HepG2 (cell line): ENCODE measurements around the gene GRK5.

Experiments
- ARNT ChIP-seq: fragments of 450-650 bp; IDR thresholded peaks from 2 replicates; pipeline ENCODE4 v1.6.1; 2017
- CBFB ChIP-seq: sonication (generic); formaldehyde crosslinking; IDR thresholded peaks from 2 replicates; pipeline ENCODE4 v1.4.0; 2020; ENCODE audit warnings: missing genetic modification reagents
- CCDC6 ChIP-seq: sonication (generic); formaldehyde crosslinking; IDR thresholded peaks from 2 replicates; pipeline ENCODE4 v1.8.1; 2022; ENCODE audit warnings: mild to moderate bottlenecking, missing genetic modification reagents, moderate library complexity
- RNF2 ChIP-seq: fragments of 450-650 bp; conservative IDR thresholded peaks from 2 replicates; pipeline ENCODE4 v1.6.1; 2016; ENCODE audit warnings: low read depth
- SMAD1 ChIP-seq: sonication (generic); formaldehyde crosslinking; IDR thresholded peaks from 2 replicates; pipeline ENCODE4 v1.4.0; 2020; ENCODE audit warnings: missing genetic modification reagents, low read depth, mild to moderate bottlenecking, borderline replicate concordance
- ZNF225 ChIP-seq: sonication (generic); formaldehyde crosslinking; IDR thresholded peaks from 2 replicates; pipeline ENCODE4 v1.4.0; 2020; ENCODE audit warnings: mild to moderate bottlenecking, missing genetic modification reagents
- ZNF230 ChIP-seq: sonication (generic); formaldehyde crosslinking; IDR thresholded peaks from 2 replicates; pipeline ENCODE4 v1.4.0; 2020; ENCODE audit warnings: mild to moderate bottlenecking, missing genetic modification reagents
- ZNF24 ChIP-seq: fragments of 450-650 bp; IDR thresholded peaks from 2 replicates; pipeline ENCODE4 v1.6.1; 2017; ENCODE audit warnings: antibody characterized with exemption, mild to moderate bottlenecking
- ZNF274 ChIP-seq: sonication (generic); formaldehyde crosslinking; IDR thresholded peaks from 2 replicates; pipeline ENCODE4 v1.5.1; 2020; ENCODE audit warnings: mild to moderate bottlenecking, missing genetic modification reagents

- TF ChIP-seq RNF2 (no peak), CBFB (no peak), ARNT (no peak), CCDC6 (no peak), SMAD1 (no peak), ZNF225 (no peak), ZNF230 (CRISPR knock-in tag) (no peak), ZNF24 (no peak), ZNF274 (CRISPR knock-in tag) (no peak)
Observed at GRCh38 chr10:119201233-119201632, 6.1 kb upstream of the GRK5 start.
